ENCODE data around the gene PIK3R6. TPM values are rescaled to one million over a fixed set of nuclear protein-coding genes. Genes with fewer than 3 reads are reported as not detected.

Gene PIK3R6
- total and polyA plus RNA-seq, 10 of the 15 experiments (the other 5 are each of a cell fraction or from before 2014, with no cell fraction given) = 6.7 to 146 (median 68.2) TPM

DNA sequence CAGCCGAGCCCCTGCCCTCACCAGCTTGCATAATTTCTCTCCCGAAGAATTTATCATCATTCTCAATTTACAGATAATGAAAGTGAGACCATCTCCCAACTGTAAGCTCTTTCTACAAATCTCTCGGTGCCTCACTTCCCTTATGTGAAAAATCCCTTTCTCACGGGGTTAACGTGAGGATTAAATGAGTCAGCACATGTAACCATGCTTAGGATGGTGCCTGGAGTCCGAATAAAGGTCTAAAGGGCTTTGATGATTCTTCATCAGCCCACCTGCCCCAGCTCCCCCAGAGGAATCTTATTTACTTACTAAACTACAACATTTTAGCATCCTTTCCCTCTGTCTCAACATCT lies 24.8 kb upstream of the PIK3R6 start (continued):
- TF ChIP-seq, protein P1, sequence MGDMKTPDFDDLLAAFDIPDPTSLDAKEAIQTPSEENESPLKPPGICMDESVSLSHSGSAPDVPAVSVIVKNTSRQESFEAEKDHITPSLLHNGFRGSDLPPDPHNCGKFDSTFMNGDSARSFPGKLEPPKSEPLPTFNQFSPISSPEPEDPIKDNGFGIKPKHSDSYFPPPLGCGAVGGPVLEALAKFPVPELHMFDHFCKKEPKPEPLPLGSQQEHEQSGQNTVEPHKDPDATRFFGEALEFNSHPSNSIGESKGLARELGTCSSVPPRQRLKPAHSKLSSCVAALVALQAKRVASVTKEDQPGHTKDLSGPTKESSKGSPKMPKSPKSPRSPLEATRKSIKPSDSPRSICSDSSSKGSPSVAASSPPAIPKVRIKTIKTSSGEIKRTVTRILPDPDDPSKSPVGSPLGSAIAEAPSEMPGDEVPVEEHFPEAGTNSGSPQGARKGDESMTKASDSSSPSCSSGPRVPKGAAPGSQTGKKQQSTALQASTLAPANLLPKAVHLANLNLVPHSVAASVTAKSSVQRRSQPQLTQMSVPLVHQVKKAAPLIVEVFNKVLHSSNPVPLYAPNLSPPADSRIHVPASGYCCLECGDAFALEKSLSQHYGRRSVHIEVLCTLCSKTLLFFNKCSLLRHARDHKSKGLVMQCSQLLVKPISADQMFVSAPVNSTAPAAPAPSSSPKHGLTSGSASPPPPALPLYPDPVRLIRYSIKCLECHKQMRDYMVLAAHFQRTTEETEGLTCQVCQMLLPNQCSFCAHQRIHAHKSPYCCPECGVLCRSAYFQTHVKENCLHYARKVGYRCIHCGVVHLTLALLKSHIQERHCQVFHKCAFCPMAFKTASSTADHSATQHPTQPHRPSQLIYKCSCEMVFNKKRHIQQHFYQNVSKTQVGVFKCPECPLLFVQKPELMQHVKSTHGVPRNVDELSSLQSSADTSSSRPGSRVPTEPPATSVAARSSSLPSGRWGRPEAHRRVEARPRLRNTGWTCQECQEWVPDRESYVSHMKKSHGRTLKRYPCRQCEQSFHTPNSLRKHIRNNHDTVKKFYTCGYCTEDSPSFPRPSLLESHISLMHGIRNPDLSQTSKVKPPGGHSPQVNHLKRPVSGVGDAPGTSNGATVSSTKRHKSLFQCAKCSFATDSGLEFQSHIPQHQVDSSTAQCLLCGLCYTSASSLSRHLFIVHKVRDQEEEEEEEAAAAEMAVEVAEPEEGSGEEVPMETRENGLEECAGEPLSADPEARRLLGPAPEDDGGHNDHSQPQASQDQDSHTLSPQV (IDR thresholded peaks at IDR 0.05) = no peak; the same call in 1 of the 2 replicates
- TF ChIP-seq, protein P2, sequence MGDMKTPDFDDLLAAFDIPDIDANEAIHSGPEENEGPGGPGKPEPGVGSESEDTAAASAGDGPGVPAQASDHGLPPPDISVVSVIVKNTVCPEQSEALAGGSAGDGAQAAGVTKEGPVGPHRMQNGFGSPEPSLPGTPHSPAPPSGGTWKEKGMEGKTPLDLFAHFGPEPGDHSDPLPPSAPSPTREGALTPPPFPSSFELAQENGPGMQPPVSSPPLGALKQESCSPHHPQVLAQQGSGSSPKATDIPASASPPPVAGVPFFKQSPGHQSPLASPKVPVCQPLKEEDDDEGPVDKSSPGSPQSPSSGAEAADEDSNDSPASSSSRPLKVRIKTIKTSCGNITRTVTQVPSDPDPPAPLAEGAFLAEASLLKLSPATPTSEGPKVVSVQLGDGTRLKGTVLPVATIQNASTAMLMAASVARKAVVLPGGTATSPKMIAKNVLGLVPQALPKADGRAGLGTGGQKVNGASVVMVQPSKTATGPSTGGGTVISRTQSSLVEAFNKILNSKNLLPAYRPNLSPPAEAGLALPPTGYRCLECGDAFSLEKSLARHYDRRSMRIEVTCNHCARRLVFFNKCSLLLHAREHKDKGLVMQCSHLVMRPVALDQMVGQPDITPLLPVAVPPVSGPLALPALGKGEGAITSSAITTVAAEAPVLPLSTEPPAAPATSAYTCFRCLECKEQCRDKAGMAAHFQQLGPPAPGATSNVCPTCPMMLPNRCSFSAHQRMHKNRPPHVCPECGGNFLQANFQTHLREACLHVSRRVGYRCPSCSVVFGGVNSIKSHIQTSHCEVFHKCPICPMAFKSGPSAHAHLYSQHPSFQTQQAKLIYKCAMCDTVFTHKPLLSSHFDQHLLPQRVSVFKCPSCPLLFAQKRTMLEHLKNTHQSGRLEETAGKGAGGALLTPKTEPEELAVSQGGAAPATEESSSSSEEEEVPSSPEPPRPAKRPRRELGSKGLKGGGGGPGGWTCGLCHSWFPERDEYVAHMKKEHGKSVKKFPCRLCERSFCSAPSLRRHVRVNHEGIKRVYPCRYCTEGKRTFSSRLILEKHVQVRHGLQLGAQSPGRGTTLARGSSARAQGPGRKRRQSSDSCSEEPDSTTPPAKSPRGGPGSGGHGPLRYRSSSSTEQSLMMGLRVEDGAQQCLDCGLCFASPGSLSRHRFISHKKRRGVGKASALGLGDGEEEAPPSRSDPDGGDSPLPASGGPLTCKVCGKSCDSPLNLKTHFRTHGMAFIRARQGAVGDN (IDR thresholded peaks at IDR 0.05) = no peak
- TF ChIP-seq RCOR1 (conservative IDR thresholded peaks at IDR 0.05; ENCODE audit: low read depth, low read length) = no peak
- peak; percentile 18; the same call in 1 of the 2 replicates for TF ChIP-seq RAD21 (IDR thresholded peaks at IDR 0.05; ENCODE audit: insufficient read depth, low read depth, low read length)
- peak; percentile 84 for TF ChIP-seq IKZF1 (conservative IDR thresholded peaks at IDR 0.05)
- TF ChIP-seq, protein P3, sequence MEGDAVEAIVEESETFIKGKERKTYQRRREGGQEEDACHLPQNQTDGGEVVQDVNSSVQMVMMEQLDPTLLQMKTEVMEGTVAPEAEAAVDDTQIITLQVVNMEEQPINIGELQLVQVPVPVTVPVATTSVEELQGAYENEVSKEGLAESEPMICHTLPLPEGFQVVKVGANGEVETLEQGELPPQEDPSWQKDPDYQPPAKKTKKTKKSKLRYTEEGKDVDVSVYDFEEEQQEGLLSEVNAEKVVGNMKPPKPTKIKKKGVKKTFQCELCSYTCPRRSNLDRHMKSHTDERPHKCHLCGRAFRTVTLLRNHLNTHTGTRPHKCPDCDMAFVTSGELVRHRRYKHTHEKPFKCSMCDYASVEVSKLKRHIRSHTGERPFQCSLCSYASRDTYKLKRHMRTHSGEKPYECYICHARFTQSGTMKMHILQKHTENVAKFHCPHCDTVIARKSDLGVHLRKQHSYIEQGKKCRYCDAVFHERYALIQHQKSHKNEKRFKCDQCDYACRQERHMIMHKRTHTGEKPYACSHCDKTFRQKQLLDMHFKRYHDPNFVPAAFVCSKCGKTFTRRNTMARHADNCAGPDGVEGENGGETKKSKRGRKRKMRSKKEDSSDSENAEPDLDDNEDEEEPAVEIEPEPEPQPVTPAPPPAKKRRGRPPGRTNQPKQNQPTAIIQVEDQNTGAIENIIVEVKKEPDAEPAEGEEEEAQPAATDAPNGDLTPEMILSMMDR (IDR thresholded peaks at IDR 0.05 in 2 of 3, conservative IDR thresholded peaks at IDR 0.05 in 1 of 3; ENCODE audit: control insufficient read depth in 2 of 3, extremely low read depth in 1 of 3, insufficient read depth in 1 of 3, low read depth in 3 of 3, low read length in 3 of 3) = no peak
- no peak for TF ChIP-seq SREBF2 (IDR thresholded peaks at IDR 0.05; ENCODE audit: low read length)
- TF ChIP-seq POLR2AphosphoS2 (IDR thresholded peaks at IDR 0.05; ENCODE audit: low read depth, low read length) = no peak
- no peak for TF ChIP-seq GABPA (IDR thresholded peaks at IDR 0.05; ENCODE audit: low read depth)
- peak; percentile 22 for TF ChIP-seq SP1 (IDR thresholded peaks at IDR 0.05; ENCODE audit: low read depth, low read length)
- no peak for TF ChIP-seq RELA (IDR thresholded peaks at IDR 0.05; ENCODE audit: borderline replicate concordance, partially characterized antibody)
- TF ChIP-seq RFX5 (IDR thresholded peaks at IDR 0.05; ENCODE audit: low read depth, low read length) = no peak
- peak; percentile 65 for TF ChIP-seq CREM (IDR thresholded peaks at IDR 0.05; ENCODE audit: low read depth)
- TF ChIP-seq, protein P4, sequence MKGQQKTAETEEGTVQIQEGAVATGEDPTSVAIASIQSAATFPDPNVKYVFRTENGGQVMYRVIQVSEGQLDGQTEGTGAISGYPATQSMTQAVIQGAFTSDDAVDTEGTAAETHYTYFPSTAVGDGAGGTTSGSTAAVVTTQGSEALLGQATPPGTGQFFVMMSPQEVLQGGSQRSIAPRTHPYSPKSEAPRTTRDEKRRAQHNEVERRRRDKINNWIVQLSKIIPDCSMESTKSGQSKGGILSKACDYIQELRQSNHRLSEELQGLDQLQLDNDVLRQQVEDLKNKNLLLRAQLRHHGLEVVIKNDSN (IDR thresholded peaks at IDR 0.05; ENCODE audit: borderline replicate concordance, extremely low read length, insufficient read depth, low read depth, low read length) = no peak
- peak; percentile 51; the same call in 1 of the 2 replicates for TF ChIP-seq ATF7 (IDR thresholded peaks at IDR 0.05; ENCODE audit: low read depth)
- TF ChIP-seq, protein P5, sequence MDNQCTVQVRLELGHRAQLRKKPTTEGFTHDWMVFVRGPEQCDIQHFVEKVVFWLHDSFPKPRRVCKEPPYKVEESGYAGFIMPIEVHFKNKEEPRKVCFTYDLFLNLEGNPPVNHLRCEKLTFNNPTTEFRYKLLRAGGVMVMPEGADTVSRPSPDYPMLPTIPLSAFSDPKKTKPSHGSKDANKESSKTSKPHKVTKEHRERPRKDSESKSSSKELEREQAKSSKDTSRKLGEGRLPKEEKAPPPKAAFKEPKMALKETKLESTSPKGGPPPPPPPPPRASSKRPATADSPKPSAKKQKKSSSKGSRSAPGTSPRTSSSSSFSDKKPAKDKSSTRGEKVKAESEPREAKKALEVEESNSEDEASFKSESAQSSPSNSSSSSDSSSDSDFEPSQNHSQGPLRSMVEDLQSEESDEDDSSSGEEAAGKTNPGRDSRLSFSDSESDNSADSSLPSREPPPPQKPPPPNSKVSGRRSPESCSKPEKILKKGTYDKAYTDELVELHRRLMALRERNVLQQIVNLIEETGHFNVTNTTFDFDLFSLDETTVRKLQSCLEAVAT (IDR thresholded peaks at IDR 0.05) = no peak
- TF ChIP-seq CBX5 (IDR thresholded peaks at IDR 0.05; ENCODE audit: low read depth) = peak; percentile 63; the same call in 1 of the 2 replicates
- TF ChIP-seq LARP7 (IDR thresholded peaks at IDR 0.05) = no peak

All from GM12878 (cell line).